Spleen (tissue), 7 donors: ENCODE data around the gene CPNE2.

Experiments
- CTCF ChIP-seq, 11 experiments: fragments of 200-600 bp in 7 of 11; fragments of 450-650 bp in 4 of 11; sonication (generic) in 4 of 11; IDR thresholded peaks in 8 of 11; conservative IDR thresholded peaks in 3 of 11; 1 replicate in 7 of 11; 2 replicates in 4 of 11; pipeline versions ENCODE4 v1.4.0 to v1.8.0; 2016 to 2021; ENCODE audit warnings: antibody characterized with exemption in 11 of 11, inconsistent platforms in 4 of 11, mild to moderate bottlenecking in 1 of 11
- POLR2AphosphoS5 ChIP-seq, 3 donors: sonication (generic); formaldehyde crosslinking; IDR thresholded peaks; one replicate each; pipeline ENCODE4 v1.5.1; 2017; ENCODE audit warnings: antibody characterized with exemption in 3 of 3
- donor health status: DM: no; HTN: no; CAD: no; lungs with moderate emphysema.
- donor health status: DM: no; HTN: no; CAD: no.
- donor health status: DM: no; HTN: no; CAD: no.

GRCh38 chr16:57152096-57153093 lies 60.0 kb downstream of the CPNE2 start:
- TF ChIP-seq CTCF (IDR thresholded peaks at IDR 0.05 in 8 of 11, conservative IDR thresholded peaks at IDR 0.05 in 3 of 11) (no peak), POLR2AphosphoS5 (IDR thresholded peaks at IDR 0.05) (no peak)
